OCI-LY7 (cell line): ENCODE measurements around the gene MACROD2. TPM values are rescaled to one million over a fixed set of nuclear protein-coding genes. Genes with fewer than 3 reads are reported as not detected.

Source experiments
- BruUV-seq: library from RNA; stranded (reverse); fragments of 400-500 nt; replicated peaks from 2 replicates; lab custom pipeline; 2021; lab: Mats Ljungman, UMichigan
- CTCF ChIA-PET: fragments of 300-600 bp; sonication (Branson Sonifier 250); formaldehyde crosslinking; loops from one replicate; lab custom pipeline; 2022; ENCODE audit warnings: antibody characterized with exemption; ENCODE audit not compliant: unreplicated experiment; lab: Charles Lee
- POLR2A ChIA-PET: fragments of 300-600 bp; sonication (Branson Sonifier 250); formaldehyde crosslinking; loops from one replicate; lab custom pipeline; 2022; ENCODE audit warnings: antibody characterized with exemption; lab: Charles Lee
- DNase-seq: peaks from one replicate; pipeline ENCODE4 v3.0.0-alpha.2; 2015; ENCODE audit warnings: low spot score
- H2AFZ ChIP-seq: fragments of 200-600 bp; sonication (generic), shearing (Covaris generic); 2 replicates; pipeline ENCODE4 v1.6.1; 2014; ENCODE audit warnings: mild to moderate bottlenecking, antibody characterized with exemption, low read length, moderate library complexity
- H3K27ac ChIP-seq: fragments of 200-600 bp; sonication (generic); 2 replicates; pipeline ENCODE4 v1.5.1; 2014; ENCODE audit warnings: mixed run types, low read depth, mild to moderate bottlenecking, moderate library complexity, low read length, inconsistent platforms; ENCODE audit not compliant: poor library complexity, severe bottlenecking
- H3K36me3 ChIP-seq: fragments of 200-600 bp; sonication (generic); 2 replicates; pipeline ENCODE4 v1.6.1; 2014; ENCODE audit warnings: mild to moderate bottlenecking, antibody characterized with exemption, low read length, moderate library complexity, mixed read lengths; ENCODE audit not compliant: insufficient read depth
- H3K4me1 ChIP-seq: fragments of 200-600 bp; sonication (generic); 2 replicates; pipeline ENCODE4 v1.5.1; 2014; ENCODE audit warnings: mild to moderate bottlenecking, low read length; ENCODE audit not compliant: insufficient read depth, poor library complexity, severe bottlenecking
- H3K4me2 ChIP-seq: fragments of 200-600 bp; sonication (generic); 2 replicates; pipeline ENCODE4 v1.6.1; 2014; ENCODE audit warnings: mild to moderate bottlenecking, low read length
- H3K4me3 ChIP-seq: fragments of 200-600 bp; sonication (generic); 2 replicates; pipeline ENCODE4 v1.5.1; 2014; ENCODE audit warnings: mild to moderate bottlenecking, low read depth, low read length; ENCODE audit not compliant: poor library complexity, severe bottlenecking
- H3K79me2 ChIP-seq: fragments of 200-600 bp; sonication (generic); 2 replicates; pipeline ENCODE4 v1.6.1; 2016; ENCODE audit warnings: low read depth, mild to moderate bottlenecking, low read length, moderate library complexity, mixed read lengths; ENCODE audit not compliant: insufficient read depth
- H3K9me2 ChIP-seq: fragments of 200-600 bp; sonication (generic); 2 replicates; pipeline ENCODE4 v1.6.1; 2016; ENCODE audit warnings: mild to moderate bottlenecking, low read length, mixed read lengths; ENCODE audit not compliant: insufficient read depth
- H3K9me3 ChIP-seq: fragments of 200-600 bp; sonication (generic); 2 replicates; pipeline ENCODE4 v1.6.1; 2014; ENCODE audit warnings: mild to moderate bottlenecking, mixed run types, low read length, mixed read lengths
- H4K20me1 ChIP-seq: fragments of 200-600 bp; sonication (generic); 2 replicates; pipeline ENCODE4 v1.6.1; 2014; ENCODE audit warnings: mild to moderate bottlenecking, antibody characterized with exemption, low read length, moderate library complexity, mixed read lengths; ENCODE audit not compliant: insufficient read depth
- CTCF ChIP-seq: fragments of 200-600 bp; sonication (generic); conservative IDR thresholded peaks from 2 replicates; pipeline ENCODE4 v1.5.1; 2014; ENCODE audit warnings: mild to moderate bottlenecking, antibody characterized with exemption, low read length, moderate library complexity, mixed read lengths
- EZH2phosphoT487 ChIP-seq: fragments of 200-600 bp; sonication (generic); IDR thresholded peaks from 2 replicates; pipeline ENCODE4 v1.6.1; 2018; ENCODE audit warnings: low read depth, borderline replicate concordance, mild to moderate bottlenecking, mixed run types, antibody characterized with exemption, low read length, moderate library complexity, mixed read lengths
- intact Hi-C: fragments of 100-400 bp; cut with micrococcal nuclease; formaldehyde crosslinking; loops from one replicate; pipeline ENCODE4 v1.10.0; 2022; ENCODE audit not compliant: unreplicated experiment
- total RNA-seq, 2 experiments: library from RNA; depleted of rRNA in 1 of 2; stranded (reverse); fragments of >200 nt in 1 of 2; shearing (Covaris generic) in 1 of 2; gene quantifications; 2 replicates each; pipeline ENCODE4 v1.2.3, GENCODE V29; 2014 to 2022

The MACROD2 gene
- total RNA-seq, 2 experiments from 2014 or later = 0.09 to 4.5 TPM

GRCh38 chr20:16058268-16058667, 2063.0 kb downstream of the MACROD2 start:
- POLR2A ChIA-PET = no interaction called here
- TF ChIP-seq EZH2phosphoT487 (no peak), CTCF (no peak)
- H4K20me1 ChIP-seq = no peaks in the 10 kb centered on the region
- H3K4me2 ChIP-seq = no peak overlapping the region
- no peaks in the 10 kb centered on the region for H3K79me2 ChIP-seq
- no peaks in the 10 kb centered on the region for H3K9me3 ChIP-seq
- no peaks in the 10 kb centered on the region for H3K9me2 ChIP-seq
- no peaks in the 10 kb centered on the region for H3K36me3 ChIP-seq
- no peak overlapping the region for H3K4me3 ChIP-seq
- intact Hi-C loops = no loop called here
- CTCF ChIA-PET = no interaction called here
- H3K27ac ChIP-seq = no peak overlapping the region
- no peak for DNase-seq
- no TSS peak for BruUV-seq
- peaks cover 19% of the 10 kb centered on the region for H3K4me1 ChIP-seq
- H2AFZ ChIP-seq = no peak overlapping the region

GRCh38 chr20:16059841-16060240, 2064.5 kb downstream of the MACROD2 start:
- H3K4me1 ChIP-seq = peaks cover 26% of the 10 kb centered on the region
- BruUV-seq = no TSS peak
- DNase-seq = no peak
- H3K4me3 ChIP-seq = no peak overlapping the region
- H3K79me2 ChIP-seq = no peaks in the 10 kb centered on the region
- ChIA-PET CTCF (no interaction called here), POLR2A (interaction anchor here (0.9 to 3.1 kb wide), 3 partner anchors 9 to 190 kb away, joined by 3 to 17 read pairs (median 7); no protein-coding TSS in a partner anchor)
- H3K9me2 ChIP-seq = no peaks in the 10 kb centered on the region
- peak overlapping the region; percentile 0; the same call in 1 of the 2 replicates for H2AFZ ChIP-seq
- TF ChIP-seq EZH2phosphoT487 (no peak), CTCF (no peak)
- H4K20me1 ChIP-seq = no peaks in the 10 kb centered on the region
- no peak overlapping the region for H3K27ac ChIP-seq
- intact Hi-C loops = no loop called here
- no peaks in the 10 kb centered on the region for H3K36me3 ChIP-seq
- no peaks in the 10 kb centered on the region for H3K9me3 ChIP-seq
- no peak overlapping the region for H3K4me2 ChIP-seq

- Histone ChIP-seq H3K9me2 (no peaks in the 10 kb centered on the region), H3K9me3 (no peaks in the 10 kb centered on the region), H3K4me1 (peaks cover 30% of the 10 kb centered on the region), H3K4me3 (no peak overlapping the region), H3K27ac (no peak overlapping the region), H3K79me2 (no peaks in the 10 kb centered on the region), H2AFZ (peak overlapping the region; percentile 47; the same call in 1 of the 2 replicates), H4K20me1 (no peaks in the 10 kb centered on the region), H3K36me3 (no peaks in the 10 kb centered on the region), H3K4me2 (no peak overlapping the region)
- no TSS peak for BruUV-seq
- TF ChIP-seq EZH2phosphoT487 = no peak
- no peak for TF ChIP-seq CTCF
- intact Hi-C loops = no loop called here
- ChIA-PET CTCF (no interaction called here), POLR2A (interaction anchor here (0.7 to 3.1 kb wide), 6 partner anchors 8 to 117 kb away, joined by 3 to 17 read pairs (median 8); no protein-coding TSS in a partner anchor)
- no peak for DNase-seq
Measured at GRCh38 chr20:16061351-16061750, 2066.0 kb downstream of the MACROD2 start.
